DND-41 (cell line): Measurements from ENCODE around the gene OPALIN.

Source experiments
- ATAC-seq: fragments of 200-7000 bp; cut with Tn5 transposase; 3 replicates; pipeline ENCODE4 v1.9.1; 2021; ENCODE audit warnings: low read depth; ENCODE audit not compliant: insufficient read depth
- DNase-seq: peaks from one replicate; pipeline ENCODE4 v3.0.0-alpha.2; 2020
- H2AFZ ChIP-seq: 2 replicates; pipeline ENCODE4 v1.6.0; 2012; ENCODE audit warnings: low read depth, low read length
- H3K27ac ChIP-seq: 2 replicates; pipeline ENCODE4 v1.5.1; 2012; ENCODE audit warnings: low read length, inconsistent platforms
- H3K27me3 ChIP-seq: fragments of 200-600 bp; sonication (generic); 2 replicates; pipeline ENCODE4 v1.6.0; 2012; ENCODE audit warnings: low read length, mild to moderate bottlenecking, inconsistent platforms; ENCODE audit not compliant: insufficient read depth, poor library complexity
- H3K36me3 ChIP-seq: 2 replicates; pipeline ENCODE4 v1.5.1; 2012; ENCODE audit warnings: low read length, inconsistent platforms; ENCODE audit not compliant: insufficient read depth
- H3K4me1 ChIP-seq: 2 replicates; pipeline ENCODE4 v1.5.1; 2012; ENCODE audit warnings: mild to moderate bottlenecking, low read length; ENCODE audit not compliant: insufficient read depth
- H3K4me2 ChIP-seq: 2 replicates; pipeline ENCODE4 v1.6.0; 2012; ENCODE audit warnings: mild to moderate bottlenecking, moderate library complexity, low read length, inconsistent platforms; ENCODE audit not compliant: insufficient read depth
- H3K4me3 ChIP-seq, 2 experiments: fragments of 200-600 bp in 1 of 2; shearing (Covaris generic) in 1 of 2; 2 replicates each; pipeline ENCODE4 v1.5.1; 2012 to 2016; ENCODE audit warnings: inconsistent platforms in 2 of 2, low read length in 2 of 2, mild to moderate bottlenecking in 2 of 2, low read depth in 1 of 2, moderate library complexity in 1 of 2
- H3K79me2 ChIP-seq: 2 replicates; pipeline ENCODE4 v1.6.0; 2012; ENCODE audit warnings: low read length, inconsistent platforms; ENCODE audit not compliant: insufficient read depth
- H3K9ac ChIP-seq: 2 replicates; pipeline ENCODE4 v1.6.0; 2012; ENCODE audit warnings: low read depth, mild to moderate bottlenecking, inconsistent platforms, low read length, moderate library complexity
- H3K9me3 ChIP-seq: 2 replicates; pipeline ENCODE4 v1.5.1; 2012; ENCODE audit warnings: low read length, moderate library complexity, mild to moderate bottlenecking, inconsistent platforms; ENCODE audit not compliant: insufficient read depth, severe bottlenecking
- H4K20me1 ChIP-seq: 2 replicates; pipeline ENCODE4 v1.6.0; 2012; ENCODE audit warnings: low read length; ENCODE audit not compliant: insufficient read depth
- EZH2 ChIP-seq: IDR thresholded peaks from 3 replicates; pipeline ENCODE4 v1.6.1; 2012; ENCODE audit warnings: borderline replicate concordance, low read depth, mild to moderate bottlenecking, moderate library complexity, low read length, inconsistent platforms; ENCODE audit not compliant: severe bottlenecking
- TF ChIP-seq, protein P1 (sequence below): IDR thresholded peaks from 2 replicates; pipeline ENCODE4 v1.5.1; 2012; ENCODE audit warnings: borderline replicate concordance, low read length, moderate library complexity, mild to moderate bottlenecking; ENCODE audit not compliant: poor library complexity, severe bottlenecking; ENCODE audit errors: extremely low read depth

Gene OPALIN

DNA sequence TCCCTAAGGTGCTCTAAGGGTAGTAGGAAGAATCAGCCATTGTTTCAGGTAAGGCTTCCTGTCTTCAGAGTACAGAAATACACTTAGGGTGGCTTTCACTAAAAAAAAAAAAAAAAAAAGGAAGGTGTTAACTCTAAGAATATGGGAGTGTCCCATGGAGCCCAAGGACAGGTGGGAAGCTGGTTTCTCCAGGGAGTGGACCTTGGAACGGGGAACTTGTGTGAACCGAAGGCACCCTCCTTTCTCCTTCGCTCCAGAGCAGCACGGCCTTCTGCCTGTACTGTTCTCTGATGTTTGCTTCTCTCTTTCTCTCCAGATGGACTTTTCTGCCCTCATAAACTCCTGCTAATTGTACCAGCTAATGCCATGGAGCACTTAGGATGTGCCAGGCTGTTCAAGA lies 6.2 kb downstream of the OPALIN start:
- Histone ChIP-seq H4K20me1 (no peaks in the 10 kb centered on the region), H3K4me2 (no peak overlapping the region), H3K79me2 (no peaks in the 10 kb centered on the region), H3K9ac (no peak overlapping the region), H3K36me3 (no peaks in the 10 kb centered on the region; the same call in 1 of the 2 replicates), H2AFZ (no peak overlapping the region), H3K27me3 (no peaks in the 10 kb centered on the region), H3K4me3 (no peak overlapping the region), H3K9me3 (no peaks in the 10 kb centered on the region), H3K4me1 (no peaks in the 10 kb centered on the region), H3K27ac (no peak overlapping the region)
- DNase-seq (no peak), ATAC-seq (no peak)
- TF ChIP-seq, protein P1, sequence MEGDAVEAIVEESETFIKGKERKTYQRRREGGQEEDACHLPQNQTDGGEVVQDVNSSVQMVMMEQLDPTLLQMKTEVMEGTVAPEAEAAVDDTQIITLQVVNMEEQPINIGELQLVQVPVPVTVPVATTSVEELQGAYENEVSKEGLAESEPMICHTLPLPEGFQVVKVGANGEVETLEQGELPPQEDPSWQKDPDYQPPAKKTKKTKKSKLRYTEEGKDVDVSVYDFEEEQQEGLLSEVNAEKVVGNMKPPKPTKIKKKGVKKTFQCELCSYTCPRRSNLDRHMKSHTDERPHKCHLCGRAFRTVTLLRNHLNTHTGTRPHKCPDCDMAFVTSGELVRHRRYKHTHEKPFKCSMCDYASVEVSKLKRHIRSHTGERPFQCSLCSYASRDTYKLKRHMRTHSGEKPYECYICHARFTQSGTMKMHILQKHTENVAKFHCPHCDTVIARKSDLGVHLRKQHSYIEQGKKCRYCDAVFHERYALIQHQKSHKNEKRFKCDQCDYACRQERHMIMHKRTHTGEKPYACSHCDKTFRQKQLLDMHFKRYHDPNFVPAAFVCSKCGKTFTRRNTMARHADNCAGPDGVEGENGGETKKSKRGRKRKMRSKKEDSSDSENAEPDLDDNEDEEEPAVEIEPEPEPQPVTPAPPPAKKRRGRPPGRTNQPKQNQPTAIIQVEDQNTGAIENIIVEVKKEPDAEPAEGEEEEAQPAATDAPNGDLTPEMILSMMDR = no peak
- TF ChIP-seq EZH2 = no peak

DNA sequence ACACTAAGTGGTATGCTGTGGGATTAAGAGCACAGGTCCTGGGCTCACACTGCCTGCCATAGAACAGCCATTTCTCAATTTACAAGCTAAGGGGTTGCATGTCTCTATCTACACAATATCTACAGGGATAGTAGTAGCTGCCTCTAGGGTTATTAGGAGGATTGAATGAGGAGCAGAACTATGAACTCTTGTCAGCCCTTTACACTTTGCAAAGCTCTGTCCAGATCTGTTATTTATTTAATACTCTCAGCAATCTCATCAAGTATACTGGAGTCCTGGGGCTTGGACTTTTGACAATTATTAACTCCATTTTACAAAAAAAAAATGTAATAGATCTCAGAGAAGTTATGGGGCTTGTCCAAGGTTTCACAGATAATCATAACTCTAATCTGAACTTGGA lies 6.8 kb downstream of the OPALIN start:
- H3K27me3 ChIP-seq = no peaks in the 10 kb centered on the region
- no peak for ATAC-seq
- no peak overlapping the region for H2AFZ ChIP-seq
- no peak overlapping the region for H3K4me3 ChIP-seq
- DNase-seq = no peak
- TF ChIP-seq, protein P1 = no peak
- TF ChIP-seq EZH2 = no peak
- H3K9ac ChIP-seq = no peak overlapping the region
- H3K27ac ChIP-seq = no peak overlapping the region
- H3K36me3 ChIP-seq = no peaks in the 10 kb centered on the region; the same call in 1 of the 2 replicates
- no peaks in the 10 kb centered on the region for H3K4me1 ChIP-seq
- H3K79me2 ChIP-seq = no peaks in the 10 kb centered on the region
- H3K4me2 ChIP-seq = no peak overlapping the region
- no peaks in the 10 kb centered on the region for H4K20me1 ChIP-seq
- H3K9me3 ChIP-seq = no peaks in the 10 kb centered on the region

DNA sequence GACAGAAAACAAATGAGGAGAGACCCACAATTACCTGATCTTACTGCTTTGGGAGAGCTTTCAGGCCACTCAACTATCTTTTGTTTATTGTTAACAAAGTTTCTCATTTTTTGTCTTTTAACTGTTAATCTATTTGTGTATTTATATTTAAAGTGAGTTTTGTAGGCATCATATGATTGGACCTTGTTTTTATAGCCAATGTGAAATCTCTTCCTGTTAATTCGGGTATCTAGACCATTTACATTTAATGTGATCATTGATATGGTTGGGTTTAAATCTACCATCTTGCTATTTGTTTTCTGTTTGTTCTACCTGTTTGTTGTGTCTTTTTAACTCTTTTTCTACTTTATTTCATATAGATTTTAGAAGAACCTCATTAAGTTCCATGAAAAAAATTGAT lies 12.5 kb downstream of the OPALIN start:
- no peak overlapping the region for H3K4me3 ChIP-seq
- no peak overlapping the region for H2AFZ ChIP-seq
- no peak overlapping the region for H3K27ac ChIP-seq
- H3K9me3 ChIP-seq = peaks cover 18% of the 10 kb centered on the region
- peaks cover 44% of the 10 kb centered on the region for H3K36me3 ChIP-seq
- H3K27me3 ChIP-seq = no peaks in the 10 kb centered on the region
- no peaks in the 10 kb centered on the region for H3K4me1 ChIP-seq
- no peak for TF ChIP-seq EZH2
- H3K4me2 ChIP-seq = no peak overlapping the region
- H4K20me1 ChIP-seq = no peaks in the 10 kb centered on the region
- H3K9ac ChIP-seq = no peak overlapping the region
- ATAC-seq (no peak), DNase-seq (no peak)
- no peaks in the 10 kb centered on the region for H3K79me2 ChIP-seq

DNA sequence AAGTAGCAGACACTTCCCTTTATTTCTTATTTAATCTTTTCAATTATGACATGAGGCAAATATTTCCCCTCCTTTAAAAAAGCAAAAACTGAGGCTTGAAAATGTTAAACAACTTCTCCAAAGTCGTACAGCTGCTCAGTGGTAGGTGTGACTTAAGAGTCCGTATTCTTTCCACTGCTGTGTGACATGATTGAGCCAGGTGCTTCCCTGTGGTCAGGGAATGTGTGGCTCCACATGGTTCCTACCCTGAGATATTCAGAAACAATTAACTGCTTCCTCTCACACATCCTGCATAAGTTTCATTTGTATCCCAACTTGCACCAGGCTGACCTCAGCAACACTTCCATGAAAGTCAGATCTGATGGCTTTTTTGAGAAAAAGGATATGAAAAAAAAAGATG lies 13.6 kb downstream of the OPALIN start:
- DNase-seq (no peak), ATAC-seq (no peak)
- H3K4me1 ChIP-seq = 0 out of 2 replicates have a peak, but pooled peaks cover under 1% of the 10 kb centered on the region
- H3K9me3 ChIP-seq = peaks cover 18% of the 10 kb centered on the region
- no peak overlapping the region for H3K27ac ChIP-seq
- H3K27me3 ChIP-seq = no peaks in the 10 kb centered on the region
- no peak overlapping the region for H3K4me3 ChIP-seq
- H2AFZ ChIP-seq = no peak overlapping the region
- TF ChIP-seq, protein P1 = no peak
- TF ChIP-seq EZH2 = no peak
- no peak overlapping the region for H3K9ac ChIP-seq
- H4K20me1 ChIP-seq = no peaks in the 10 kb centered on the region
- peaks cover 52% of the 10 kb centered on the region for H3K36me3 ChIP-seq
- H3K4me2 ChIP-seq = no peak overlapping the region
- H3K79me2 ChIP-seq = no peaks in the 10 kb centered on the region
